H7 (cell line): ENCODE results near the gene LTC4S. TPM values are rescaled to one million over a fixed set of nuclear protein-coding genes. Genes with fewer than 3 reads are reported as not detected.
A peak's percentile ranks its signal among the peaks of the same experiment; 100 is the strongest.
"Not testable (repeated sequence)": the region's sequence is repeated elsewhere in the genome, so short reads cannot be mapped to it uniquely, and the experiment has no call there.

Source experiments
- DNase-seq: peaks from one replicate; pipeline ENCODE4 v3.0.0; 2012
- H3K27me3 ChIP-seq: 2 replicates; pipeline ENCODE4 v1.6.0; 2011; ENCODE audit warnings: mild to moderate bottlenecking, low read length; ENCODE audit not compliant: control insufficient read depth, insufficient read depth
- H3K36me3 ChIP-seq: replicated peaks from 2 replicates; pipeline ENCODE4 v1.5.1; 2011; ENCODE audit warnings: low read length; ENCODE audit not compliant: control insufficient read depth, insufficient read depth
- H3K4me3 ChIP-seq: 2 replicates; pipeline ENCODE4 v1.5.1; 2011; ENCODE audit warnings: low read depth, mild to moderate bottlenecking, control low read depth, low read length, moderate library complexity; ENCODE audit not compliant: insufficient read depth
- total RNA-seq: library from RNA; depleted of rRNA; stranded (reverse); fragments of >200 nt; shearing (Covaris generic); gene quantifications from 2 replicates; pipeline ENCODE4 v1.2.3, GENCODE V29; 2014

Gene LTC4S
- total RNA-seq, 1 experiment from 2014 or later: 5.1 TPM

- Histone ChIP-seq H3K27me3 (no peaks in the 10 kb centered on the region), H3K4me3 (no peak overlapping the region), H3K36me3 (peaks cover 19% of the 10 kb centered on the region)
- no peak for DNase-seq
These were observed 15.2 kb upstream of the LTC4S start for GRCh38 chr5:179778591-179778990.

GRCh38 chr5:179779826-179780225 lies 14.0 kb upstream of the LTC4S start:
- no peaks in the 10 kb centered on the region for H3K27me3 ChIP-seq
- H3K4me3 ChIP-seq: no peak overlapping the region
- no peak for DNase-seq
- peaks cover 12% of the 10 kb centered on the region for H3K36me3 ChIP-seq

- Histone ChIP-seq H3K36me3 (peaks cover 11% of the 10 kb centered on the region), H3K27me3 (no peaks in the 10 kb centered on the region), H3K4me3 (no peak overlapping the region)
- no peak for DNase-seq
These were observed 13.4 kb upstream of the LTC4S start for GRCh38 chr5:179780362-179780761.

- Histone ChIP-seq H3K36me3 (peaks cover 2% of the 10 kb centered on the region; the same call in 1 of the 2 replicates), H3K27me3 (no peaks in the 10 kb centered on the region), H3K4me3 (no peak overlapping the region)
- no peak for DNase-seq
These were observed 11.9 kb upstream of the LTC4S start for GRCh38 chr5:179781846-179782245.

GRCh38 chr5:179783128-179783527 lies 10.7 kb upstream of the LTC4S start:
- Histone ChIP-seq H3K4me3 (no peak overlapping the region), H3K27me3 (no peaks in the 10 kb centered on the region), H3K36me3 (0 out of 2 replicates have a peak, but pooled peaks cover 2% of the 10 kb centered on the region)
- no peak for DNase-seq

- DNase-seq: peak; percentile 46
- H3K27me3 ChIP-seq: no peaks in the 10 kb centered on the region
- no peaks in the 10 kb centered on the region for H3K36me3 ChIP-seq
- no peak overlapping the region for H3K4me3 ChIP-seq
These were observed 6.9 kb upstream of the LTC4S start for GRCh38 chr5:179786861-179787260.

GRCh38 chr5:179788193-179788854 lies 5.5 kb upstream of the LTC4S start:
- no peaks in the 10 kb centered on the region; the same call in 1 of the 2 replicates for H3K36me3 ChIP-seq
- DNase-seq: no peak
- no peaks in the 10 kb centered on the region for H3K27me3 ChIP-seq
- no peak overlapping the region for H3K4me3 ChIP-seq

- not testable (repeated sequence) for H3K4me3 ChIP-seq, H3K36me3 ChIP-seq, H3K27me3 ChIP-seq, DNase-seq
These were observed 4.5 kb upstream of the LTC4S start for GRCh38 chr5:179789278-179789677.

GRCh38 chr5:179791881-179792611 lies 1.7 kb upstream of the LTC4S start:
- peaks cover under 1% of the 10 kb centered on the region; the same call in 1 of the 2 replicates for H3K36me3 ChIP-seq
- no peaks in the 10 kb centered on the region for H3K27me3 ChIP-seq
- H3K4me3 ChIP-seq: no peak overlapping the region
- peak; percentile 56 for DNase-seq

- peak; percentile 61 for DNase-seq
- Histone ChIP-seq H3K27me3 (no peaks in the 10 kb centered on the region), H3K4me3 (no peak overlapping the region), H3K36me3 (peaks cover 3% of the 10 kb centered on the region)
These were observed 946 bp upstream of the LTC4S start for GRCh38 chr5:179792612-179793467.

GRCh38 chr5:179794171-179794570 lies 385 bp downstream of the LTC4S start:
- Histone ChIP-seq H3K27me3 (no peaks in the 10 kb centered on the region), H3K4me3 (no peak overlapping the region), H3K36me3 (peaks cover 11% of the 10 kb centered on the region)
- DNase-seq: peak; percentile 42

- H3K27me3 ChIP-seq: no peaks in the 10 kb centered on the region
- H3K36me3 ChIP-seq: peaks cover 14% of the 10 kb centered on the region
- DNase-seq: no peak
- H3K4me3 ChIP-seq: no peak overlapping the region
These were observed 789 bp downstream of the LTC4S start for GRCh38 chr5:179794575-179794974.

- H3K4me3 ChIP-seq: peak overlapping the region; percentile 84
- DNase-seq: peak; percentile 91
- H3K36me3 ChIP-seq: peaks cover 16% of the 10 kb centered on the region
- no peaks in the 10 kb centered on the region for H3K27me3 ChIP-seq
These were observed 1.5 kb downstream of the LTC4S start for GRCh38 chr5:179795049-179795862.
